ENCODE data around the gene CIC. TPM values are rescaled to one million over a fixed set of nuclear protein-coding genes. Genes with fewer than 3 reads are reported as not detected.

Gene CIC
- total and polyA plus RNA-seq, 9 of the 15 experiments (the other 6 are each of a cell fraction or from before 2014, with no cell fraction given): 0.07 to 44.7 (median 8.6) TPM

DNA sequence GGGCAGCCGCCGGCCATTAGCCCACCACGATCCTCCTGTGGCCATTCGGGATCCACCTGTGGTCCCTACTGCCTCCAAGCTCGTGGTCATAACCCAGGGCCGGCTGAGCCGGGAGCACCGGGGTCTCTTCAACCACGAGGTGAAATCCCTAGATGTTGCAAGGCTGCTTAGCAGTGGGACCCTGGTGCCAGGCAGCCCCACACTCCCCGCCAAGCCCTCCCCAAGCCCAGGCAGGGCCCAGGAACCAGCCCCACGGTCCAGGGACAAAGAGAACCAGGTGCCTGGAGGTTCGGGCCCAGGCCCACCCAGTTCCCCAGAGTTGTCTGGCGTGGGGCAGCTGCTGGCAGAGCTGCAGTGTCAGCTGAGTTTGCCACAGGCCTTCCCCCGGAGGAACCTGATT is 40.6 kb downstream of the CIC start:
- Histone ChIP-seq H3K9me1 (ENCODE audit: control insufficient read depth, insufficient read depth, low read length) (no peaks in the 10 kb centered on the region), H3K4me1 (replicated peaks in 1 of 2; ENCODE audit: control insufficient read depth in 2 of 2, insufficient read depth in 2 of 2, low read length in 2 of 2) (peaks cover 7 to 44% of the 10 kb centered on the region in 2 experiments; a peak in 3 of 5 replicates), H2AFZ (ENCODE audit: low read depth, low read length) (no peak overlapping the region), H3K9me3 (replicated peaks; ENCODE audit: control insufficient read depth, insufficient read depth, low read depth, low read length) (no peaks in the 10 kb centered on the region), H4K20me1 (replicated peaks; ENCODE audit: control insufficient read depth, insufficient read depth, low read length) (no peaks in the 10 kb centered on the region), H3K36me3 (ENCODE audit: control insufficient read depth, insufficient read depth, low read length) (no peaks in the 10 kb centered on the region), H3K4me3 (no peak overlapping the region), H3K27ac (ENCODE audit: extremely low read depth, low read depth, low read length) (no peak overlapping the region), H3K4me2 (ENCODE audit: insufficient read depth, low read length) (no peak overlapping the region), H3K27me3 (ENCODE audit: control insufficient read depth in 2 of 2, insufficient read depth in 2 of 2, low read length in 2 of 2) (no peaks in the 10 kb centered on the region), H3K9ac (ENCODE audit: insufficient read depth in 1 of 2, low read depth in 2 of 2, low read length in 2 of 2) (peak overlapping the region in 1 of 2 experiments; percentile 76; a peak in 2 of 4 replicates), H3K79me2 (ENCODE audit: control insufficient read depth, insufficient read depth, low read length) (no peaks in the 10 kb centered on the region)
- CTCF ChIA-PET (ENCODE audit: low intra/inter-chr PET ratio): no interaction called here
- in situ Hi-C loops (cut with MboI) (no loop called here), intact Hi-C loops (cut with micrococcal nuclease) (no loop called here)
- POLR2A ChIA-PET: no interaction called here
- no peak for TF ChIP-seq CREBBP (IDR thresholded peaks at IDR 0.05; ENCODE audit: low read depth, low read length)
- TF ChIP-seq, protein P1, sequence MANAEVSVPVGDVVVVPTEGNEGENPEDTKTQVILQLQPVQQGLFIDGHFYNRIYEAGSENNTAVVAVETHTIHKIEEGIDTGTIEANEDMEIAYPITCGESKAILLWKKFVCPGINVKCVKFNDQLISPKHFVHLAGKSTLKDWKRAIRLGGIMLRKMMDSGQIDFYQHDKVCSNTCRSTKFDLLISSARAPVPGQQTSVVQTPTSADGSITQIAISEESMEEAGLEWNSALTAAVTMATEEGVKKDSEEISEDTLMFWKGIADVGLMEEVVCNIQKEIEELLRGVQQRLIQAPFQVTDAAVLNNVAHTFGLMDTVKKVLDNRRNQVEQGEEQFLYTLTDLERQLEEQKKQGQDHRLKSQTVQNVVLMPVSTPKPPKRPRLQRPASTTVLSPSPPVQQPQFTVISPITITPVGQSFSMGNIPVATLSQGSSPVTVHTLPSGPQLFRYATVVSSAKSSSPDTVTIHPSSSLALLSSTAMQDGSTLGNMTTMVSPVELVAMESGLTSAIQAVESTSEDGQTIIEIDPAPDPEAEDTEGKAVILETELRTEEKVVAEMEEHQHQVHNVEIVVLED (CRISPR knock-in tag; IDR thresholded peaks at IDR 0.05): no peak
- no peak for DNase-seq (ENCODE audit: extremely low read depth in 1 of 4, low spot score in 3 of 4)
- ATAC-seq: no peak
- 69% methylated on average over 14 of the region's 14 CpGs for WGBS (ENCODE audit: insufficient coverage, low coverage, missing lambda C conversion rate)
- FAIRE-seq: no peak
- no TSS peak for BruUV-seq (replicated peaks)

DNA sequence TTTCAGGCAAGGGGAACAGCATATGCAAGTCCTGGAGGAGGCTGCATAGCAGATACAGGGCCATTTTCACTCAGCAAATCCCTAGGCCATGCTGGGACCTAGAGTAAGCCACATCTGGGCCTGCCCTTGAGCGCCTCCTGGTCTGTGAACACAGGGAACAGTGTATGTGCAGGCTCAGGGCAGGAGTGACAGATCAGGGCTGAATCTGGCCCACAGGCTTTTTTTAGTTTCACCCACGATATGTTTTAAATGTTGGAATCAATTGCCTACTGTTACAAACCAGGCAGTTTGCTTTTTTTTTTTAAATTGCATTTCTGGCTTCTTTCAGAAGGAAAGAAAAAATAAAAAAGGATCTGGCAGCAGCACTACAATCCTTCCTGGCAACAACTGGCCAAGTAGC is 42.6 kb downstream of the CIC start:
- CTCF ChIA-PET (ENCODE audit: low intra/inter-chr PET ratio): no interaction called here
- Histone ChIP-seq H2AFZ (ENCODE audit: low read depth, low read length) (no peak overlapping the region), H3K79me2 (ENCODE audit: control insufficient read depth, insufficient read depth, low read length) (no peaks in the 10 kb centered on the region), H3K9ac (ENCODE audit: insufficient read depth in 1 of 2, low read depth in 2 of 2, low read length in 2 of 2) (no peak overlapping the region), H3K9me1 (ENCODE audit: control insufficient read depth, insufficient read depth, low read length) (no peaks in the 10 kb centered on the region), H3K4me2 (ENCODE audit: insufficient read depth, low read length) (no peak overlapping the region), H4K20me1 (replicated peaks; ENCODE audit: control insufficient read depth, insufficient read depth, low read length) (no peaks in the 10 kb centered on the region), H3K9me3 (replicated peaks; ENCODE audit: control insufficient read depth, insufficient read depth, low read depth, low read length) (no peaks in the 10 kb centered on the region), H3K36me3 (ENCODE audit: control insufficient read depth, insufficient read depth, low read length) (no peaks in the 10 kb centered on the region), H3K27ac (ENCODE audit: extremely low read depth, low read depth, low read length) (no peak overlapping the region), H3K4me1 (replicated peaks in 1 of 2; ENCODE audit: control insufficient read depth in 2 of 2, insufficient read depth in 2 of 2, low read length in 2 of 2) (peaks cover 10 to 51% of the 10 kb centered on the region in 2 experiments; a peak in 3 of 5 replicates), H3K27me3 (ENCODE audit: control insufficient read depth in 2 of 2, insufficient read depth in 2 of 2, low read length in 2 of 2) (no peaks in the 10 kb centered on the region), H3K4me3 (no peak overlapping the region)
- peak; percentile 70 for ATAC-seq
- peak in 2 of 4 experiments; percentile 50 to 57 for DNase-seq (ENCODE audit: extremely low read depth in 1 of 4, low spot score in 3 of 4)
- in situ Hi-C loops (cut with MboI): no loop called here
- POLR2A ChIA-PET: interaction anchor here (0.6 kb wide), 1 partner anchor 162 kb away, joined by 3 read pairs; no protein-coding TSS in a partner anchor
- intact Hi-C loops (cut with micrococcal nuclease): no loop called here
- no TSS peak for BruUV-seq (replicated peaks)
- FAIRE-seq: peak; percentile 79
- WGBS (ENCODE audit: insufficient coverage, low coverage, missing lambda C conversion rate): 36% methylated on average over 2 of the region's 2 CpGs
- TF ChIP-seq, protein P2, sequence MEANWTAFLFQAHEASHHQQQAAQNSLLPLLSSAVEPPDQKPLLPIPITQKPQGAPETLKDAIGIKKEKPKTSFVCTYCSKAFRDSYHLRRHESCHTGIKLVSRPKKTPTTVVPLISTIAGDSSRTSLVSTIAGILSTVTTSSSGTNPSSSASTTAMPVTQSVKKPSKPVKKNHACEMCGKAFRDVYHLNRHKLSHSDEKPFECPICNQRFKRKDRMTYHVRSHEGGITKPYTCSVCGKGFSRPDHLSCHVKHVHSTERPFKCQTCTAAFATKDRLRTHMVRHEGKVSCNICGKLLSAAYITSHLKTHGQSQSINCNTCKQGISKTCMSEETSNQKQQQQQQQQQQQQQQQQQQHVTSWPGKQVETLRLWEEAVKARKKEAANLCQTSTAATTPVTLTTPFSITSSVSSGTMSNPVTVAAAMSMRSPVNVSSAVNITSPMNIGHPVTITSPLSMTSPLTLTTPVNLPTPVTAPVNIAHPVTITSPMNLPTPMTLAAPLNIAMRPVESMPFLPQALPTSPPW (CRISPR knock-in tag; IDR thresholded peaks at IDR 0.05): no peak
- TF ChIP-seq KDM2B (CRISPR knock-in tag; IDR thresholded peaks at IDR 0.05) (no peak), ILK (tag; IDR thresholded peaks at IDR 0.05; ENCODE audit: borderline replicate concordance, low read depth) (no peak), PURB (CRISPR knock-in tag; IDR thresholded peaks at IDR 0.05; ENCODE audit: low read depth) (no peak), RAD21 (CRISPR knock-in tag; conservative IDR thresholded peaks at IDR 0.05 in 1 of 2, IDR thresholded peaks at IDR 0.05 in 1 of 2) (peak in 1 of 2 experiments; percentile 34; a peak in 2 of 4 replicates)
